OCI-LY3 (cell line): ENCODE measurements around the gene DCBLD1.

ENCODE experiments used
- EZH2phosphoT487 ChIP-seq: fragments of 200-600 bp; shearing (Covaris generic); IDR thresholded peaks from 2 replicates; pipeline ENCODE4 v1.6.1; 2018; ENCODE audit warnings: antibody characterized with exemption, mixed run types, low read depth
- TF ChIP-seq, protein P1 (sequence below): fragments of 200-600, 300-600 bp; sonication (generic); IDR thresholded peaks from 2 replicates; pipeline ENCODE4 v1.5.1; 2014; ENCODE audit warnings: antibody characterized with exemption, low read length, low read depth

DNA sequence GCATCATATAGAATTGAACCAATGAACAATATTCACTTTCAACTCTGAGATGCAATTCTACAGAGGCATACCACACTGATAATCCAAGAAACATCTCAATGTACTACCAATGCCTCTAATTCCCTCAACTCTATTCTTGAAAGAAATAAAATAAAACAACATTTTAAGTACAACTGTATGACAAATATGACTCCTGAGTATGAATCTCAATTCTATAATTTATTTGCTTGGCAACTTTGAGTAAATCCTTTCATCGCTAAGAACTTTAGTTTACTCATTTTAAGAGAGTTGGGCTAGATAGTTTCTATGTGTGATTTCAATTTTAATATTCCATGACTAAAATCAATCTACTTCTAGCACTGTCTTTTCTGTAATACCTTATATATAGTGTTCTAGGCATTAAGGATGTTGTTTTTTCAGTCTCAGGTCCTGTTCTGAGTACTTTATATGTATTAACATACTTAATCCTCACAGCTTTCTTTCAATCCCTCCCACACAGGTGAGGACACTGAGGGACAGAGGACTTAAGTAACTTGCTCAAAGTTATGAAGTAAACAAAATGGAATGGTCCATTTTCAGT lies 86.4 kb downstream of the DCBLD1 start:
- TF ChIP-seq, protein P1, sequence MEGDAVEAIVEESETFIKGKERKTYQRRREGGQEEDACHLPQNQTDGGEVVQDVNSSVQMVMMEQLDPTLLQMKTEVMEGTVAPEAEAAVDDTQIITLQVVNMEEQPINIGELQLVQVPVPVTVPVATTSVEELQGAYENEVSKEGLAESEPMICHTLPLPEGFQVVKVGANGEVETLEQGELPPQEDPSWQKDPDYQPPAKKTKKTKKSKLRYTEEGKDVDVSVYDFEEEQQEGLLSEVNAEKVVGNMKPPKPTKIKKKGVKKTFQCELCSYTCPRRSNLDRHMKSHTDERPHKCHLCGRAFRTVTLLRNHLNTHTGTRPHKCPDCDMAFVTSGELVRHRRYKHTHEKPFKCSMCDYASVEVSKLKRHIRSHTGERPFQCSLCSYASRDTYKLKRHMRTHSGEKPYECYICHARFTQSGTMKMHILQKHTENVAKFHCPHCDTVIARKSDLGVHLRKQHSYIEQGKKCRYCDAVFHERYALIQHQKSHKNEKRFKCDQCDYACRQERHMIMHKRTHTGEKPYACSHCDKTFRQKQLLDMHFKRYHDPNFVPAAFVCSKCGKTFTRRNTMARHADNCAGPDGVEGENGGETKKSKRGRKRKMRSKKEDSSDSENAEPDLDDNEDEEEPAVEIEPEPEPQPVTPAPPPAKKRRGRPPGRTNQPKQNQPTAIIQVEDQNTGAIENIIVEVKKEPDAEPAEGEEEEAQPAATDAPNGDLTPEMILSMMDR: no peak
- no peak for TF ChIP-seq EZH2phosphoT487
